ENCODE data around the gene IQGAP3.

DNA sequence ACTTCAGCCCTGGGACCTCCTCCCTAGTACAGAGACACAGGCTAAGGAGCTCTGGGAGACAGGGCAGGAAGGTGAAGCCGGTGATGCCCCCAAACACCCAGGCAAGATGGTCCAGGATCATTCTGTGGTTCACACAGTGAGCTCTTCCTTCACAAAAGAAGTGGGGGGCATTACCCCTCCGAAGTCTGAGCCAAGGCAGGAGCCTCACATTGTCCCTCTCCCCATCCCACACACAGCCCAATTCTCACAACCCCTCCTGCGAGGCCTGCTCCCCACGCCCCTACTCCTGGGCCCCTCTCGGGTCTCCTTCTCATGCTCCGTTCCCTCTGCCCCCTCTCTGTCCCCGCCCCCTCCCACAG lies 82.5 kb downstream of the IQGAP3 start:
- no peak for TF ChIP-seq CTCF (IDR thresholded peaks at IDR 0.05)
- no peak for TF ChIP-seq POLR2A (IDR thresholded peaks at IDR 0.05)
- TF ChIP-seq EP300 (IDR thresholded peaks at IDR 0.05) = no peak

All from ovary (tissue), 3 donors.